ENCODE data around the gene ZNF10.

Gene ZNF10

GRCh38 chr12:133172491-133172890 lies 42.1 kb downstream of the ZNF10 start:
- Mint-ChIP-seq H3K4me1 (no peaks in the 10 kb centered on the region), H3K27ac (no peak overlapping the region), H3K27me3 (no peaks in the 10 kb centered on the region), H3K4me3 (no peak overlapping the region), H3K9me3 (peaks cover 47 to 54% of the 10 kb centered on the region in 2 donors)
- DNase-seq (no peak), ATAC-seq (no peak)

DNA sequence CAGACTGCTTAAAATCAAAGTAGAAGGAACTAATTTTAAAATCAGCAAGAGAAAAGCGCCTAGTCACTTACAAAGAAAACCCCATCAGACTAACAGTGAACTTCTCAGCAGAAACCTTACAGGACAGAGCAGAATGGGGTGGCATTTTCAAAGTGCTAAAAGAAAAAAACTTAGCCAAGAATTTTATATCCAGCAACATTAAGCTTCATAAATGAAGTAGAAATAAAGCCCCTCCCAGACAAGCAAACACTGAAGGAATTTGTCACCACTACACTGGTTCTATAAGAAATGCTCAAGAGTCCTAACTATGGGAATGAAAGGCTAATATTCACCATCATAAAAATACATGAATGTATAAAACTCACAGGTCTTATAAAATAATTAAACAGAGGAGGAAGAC lies 44.5 kb downstream of the ZNF10 start:
- Mint-ChIP-seq H3K4me3 (no peak overlapping the region), H3K4me1 (no peaks in the 10 kb centered on the region), H3K9me3 (peaks cover 53 to 64% of the 10 kb centered on the region in 2 donors), H3K27ac (no peak overlapping the region), H3K27me3 (no peaks in the 10 kb centered on the region)
- ATAC-seq (no peak), DNase-seq (no peak)

GRCh38 chr12:133180669-133181068 lies 50.2 kb downstream of the ZNF10 start:
- H3K4me1 Mint-ChIP-seq: peaks cover 22% of the 10 kb centered on the region
- ATAC-seq (no peak), DNase-seq (no peak)
- peaks cover 58 to 79% of the 10 kb centered on the region in 2 donors for H3K9me3 Mint-ChIP-seq
- H3K27me3 Mint-ChIP-seq: no peaks in the 10 kb centered on the region
- H3K4me3 Mint-ChIP-seq: no peak overlapping the region
- H3K27ac Mint-ChIP-seq: no peak overlapping the region

DNA sequence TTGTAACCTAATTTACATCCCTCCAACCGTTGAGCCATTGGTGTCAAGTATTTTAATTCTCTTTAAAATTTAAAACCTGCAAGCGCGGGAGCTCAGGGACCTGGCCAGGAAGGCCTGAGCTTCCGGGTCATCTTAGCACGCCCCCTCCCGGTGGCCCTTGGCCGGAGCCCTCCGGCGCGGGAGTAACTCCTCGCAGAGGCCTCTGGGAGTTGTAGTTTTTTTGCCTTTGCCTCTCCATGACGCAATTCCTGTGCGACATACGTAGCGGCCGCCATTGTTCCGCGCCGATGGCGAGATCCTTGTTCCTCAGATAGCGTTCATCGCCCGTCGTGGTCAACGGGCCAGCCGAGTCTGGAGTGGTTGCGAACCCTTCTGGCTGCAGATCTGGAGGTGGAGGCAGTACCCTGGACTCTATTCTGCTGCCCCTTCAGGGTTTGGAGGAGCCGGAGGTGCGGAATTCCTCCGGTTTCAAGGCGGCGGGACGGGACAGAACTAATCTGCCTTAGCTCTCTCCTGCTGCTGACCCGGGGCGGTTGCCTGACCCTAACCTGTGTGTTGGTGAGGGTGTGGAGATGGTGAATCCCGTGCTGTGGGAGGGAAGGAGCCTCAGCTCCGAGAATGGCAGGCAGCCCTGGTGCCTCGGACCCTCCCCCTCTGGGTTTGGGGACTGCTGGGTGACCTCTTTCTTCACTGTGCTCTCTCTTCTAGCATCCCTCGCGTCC lies 51.0 kb downstream of the ZNF10 start, which contains the start of gene ZNF268:
Gene ZNF268 (plus strand): TSS at position 258 of the 722 bp plus-strand sequence. CDS start 503 bp downstream, outside the sequence.
- Mint-ChIP-seq H3K9me3 (peaks cover 56 to 76% of the 10 kb centered on the region in 2 donors), H3K27me3 (no peaks in the 10 kb centered on the region), H3K4me3 (peak within 1 kb of the TSS; percentile 98 to 99), H3K27ac (peak within 1 kb of the TSS; percentile 96), H3K4me1 (peaks cover 22% of the 10 kb centered on the region)
- ATAC-seq (peak; percentile 99), DNase-seq (peak; percentile 91 to 95)

DNA sequence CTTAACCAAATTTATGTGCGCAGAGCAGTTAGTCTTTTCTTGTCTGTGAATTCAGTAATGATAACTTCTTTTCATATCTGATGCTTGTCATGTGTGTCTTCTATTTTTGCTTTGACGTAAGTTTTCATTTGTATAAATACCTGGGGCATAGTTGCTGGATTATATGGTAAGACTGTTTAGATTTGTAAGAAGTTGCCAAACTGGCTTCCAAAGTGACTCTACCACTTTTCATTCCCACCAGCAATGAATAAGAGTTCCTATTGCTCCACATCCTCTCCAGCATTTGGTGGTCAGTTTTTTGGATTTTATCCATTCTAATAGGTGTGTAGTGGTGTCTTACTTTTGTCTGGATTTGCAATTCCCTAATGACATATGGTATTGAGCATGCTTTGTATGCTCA lies 59.7 kb downstream of the ZNF10 start:
- peaks cover 57 to 71% of the 10 kb centered on the region in 2 donors for H3K9me3 Mint-ChIP-seq
- no peak overlapping the region for H3K27ac Mint-ChIP-seq
- no peaks in the 10 kb centered on the region for H3K4me1 Mint-ChIP-seq

DNA sequence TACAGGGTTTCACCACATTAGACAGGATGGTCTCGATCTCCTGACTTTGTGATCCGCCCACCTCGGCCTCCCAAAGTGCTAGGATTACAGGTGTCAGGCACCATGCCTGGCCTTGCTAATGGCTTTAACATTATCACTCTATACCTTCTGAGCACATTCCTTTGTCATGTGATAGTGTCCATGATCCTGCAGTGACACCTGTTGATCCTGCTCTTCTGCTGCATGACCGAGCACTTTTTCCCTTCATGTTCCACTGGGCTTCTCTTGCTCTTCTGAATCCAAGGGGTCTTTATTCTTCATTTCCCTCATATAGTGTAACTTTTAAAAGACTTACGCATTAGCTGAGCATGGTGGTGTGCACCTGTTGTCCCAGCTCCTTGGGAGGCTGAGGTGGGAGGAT lies 62.4 kb downstream of the ZNF10 start:
- Mint-ChIP-seq H3K27ac (peak overlapping the region in 1 of 2 donors; percentile 81), H3K4me1 (no peaks in the 10 kb centered on the region), H3K27me3 (no peaks in the 10 kb centered on the region), H3K4me3 (no peak overlapping the region), H3K9me3 (peaks cover 52 to 69% of the 10 kb centered on the region in 2 donors)
- no peak for ATAC-seq
- no peak for DNase-seq

More for the DNA sequence above, 59.7 kb downstream of the ZNF10 start:
- no peak for DNase-seq
- H3K27me3 Mint-ChIP-seq: no peaks in the 10 kb centered on the region
- no peak for ATAC-seq
- H3K4me3 Mint-ChIP-seq: no peak overlapping the region

DNA sequence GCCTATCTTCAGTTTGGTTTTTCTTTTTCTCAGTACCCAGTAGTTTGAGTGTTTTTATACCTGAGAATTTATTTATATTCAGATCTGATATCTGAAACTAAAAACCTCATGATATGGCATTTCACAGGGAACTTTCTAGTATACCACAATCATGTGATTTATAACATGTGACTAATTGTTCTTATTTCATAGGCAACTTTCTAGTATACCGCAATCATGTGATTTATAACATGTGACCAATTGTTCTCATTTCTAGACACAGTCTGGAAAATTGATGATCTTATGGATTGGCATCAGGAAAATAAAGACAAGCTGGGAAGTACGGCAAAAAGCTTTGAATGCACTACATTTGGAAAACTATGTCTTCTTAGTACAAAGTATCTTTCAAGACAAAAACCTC lies 71.5 kb downstream of the ZNF10 start:
- Mint-ChIP-seq H3K27ac (no peak overlapping the region), H3K4me1 (no peaks in the 10 kb centered on the region), H3K9me3 (peaks cover 42 to 61% of the 10 kb centered on the region in 2 donors), H3K27me3 (no peaks in the 10 kb centered on the region), H3K4me3 (no peak overlapping the region)
- ATAC-seq (no peak), DNase-seq (no peak)

DNA sequence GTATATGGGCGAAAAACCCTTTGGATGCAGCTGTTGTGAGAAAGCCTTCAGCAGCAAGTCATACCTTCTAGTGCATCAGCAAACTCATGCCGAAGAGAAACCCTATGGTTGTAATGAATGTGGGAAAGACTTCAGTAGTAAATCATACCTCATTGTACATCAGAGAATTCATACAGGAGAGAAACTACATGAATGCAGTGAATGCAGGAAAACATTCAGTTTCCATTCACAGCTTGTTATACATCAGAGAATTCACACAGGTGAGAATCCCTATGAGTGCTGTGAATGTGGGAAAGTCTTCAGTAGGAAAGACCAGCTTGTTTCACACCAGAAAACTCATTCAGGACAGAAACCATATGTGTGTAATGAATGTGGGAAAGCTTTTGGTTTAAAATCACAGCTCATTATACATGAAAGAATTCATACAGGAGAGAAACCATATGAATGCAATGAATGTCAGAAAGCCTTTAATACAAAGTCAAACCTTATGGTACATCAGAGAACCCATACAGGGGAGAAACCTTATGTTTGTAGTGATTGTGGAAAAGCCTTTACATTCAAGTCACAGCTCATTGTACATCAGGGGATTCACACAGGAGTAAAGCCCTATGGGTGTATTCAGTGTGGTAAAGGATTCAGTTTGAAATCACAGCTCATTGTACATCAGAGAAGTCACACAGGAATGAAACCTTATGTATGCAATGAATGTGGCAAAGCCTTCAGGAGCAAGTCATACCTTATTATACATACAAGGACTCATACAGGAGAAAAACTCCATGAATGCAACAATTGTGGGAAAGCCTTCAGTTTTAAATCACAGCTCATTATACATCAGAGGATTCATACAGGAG lies 72.3 kb downstream of the ZNF10 start:
- H3K9me3 Mint-ChIP-seq: peaks cover 42 to 61% of the 10 kb centered on the region in 2 donors
- no peak for ATAC-seq
- DNase-seq: no peak
- no peaks in the 10 kb centered on the region for H3K4me1 Mint-ChIP-seq
- H3K4me3 Mint-ChIP-seq: no peak overlapping the region
- no peaks in the 10 kb centered on the region for H3K27me3 Mint-ChIP-seq
- H3K27ac Mint-ChIP-seq: peak overlapping the region in 1 of 2 donors; percentile 82

GRCh38 chr12:133203344-133204263 lies 73.2 kb downstream of the ZNF10 start:
- peaks cover 45 to 61% of the 10 kb centered on the region in 2 donors for H3K9me3 Mint-ChIP-seq
- peak overlapping the region in 1 of 2 donors; percentile 82 for H3K27ac Mint-ChIP-seq
- no peaks in the 10 kb centered on the region for H3K27me3 Mint-ChIP-seq
- H3K4me3 Mint-ChIP-seq: no peak overlapping the region
- ATAC-seq (no peak), DNase-seq (no peak)
- no peaks in the 10 kb centered on the region for H3K4me1 Mint-ChIP-seq

DNA sequence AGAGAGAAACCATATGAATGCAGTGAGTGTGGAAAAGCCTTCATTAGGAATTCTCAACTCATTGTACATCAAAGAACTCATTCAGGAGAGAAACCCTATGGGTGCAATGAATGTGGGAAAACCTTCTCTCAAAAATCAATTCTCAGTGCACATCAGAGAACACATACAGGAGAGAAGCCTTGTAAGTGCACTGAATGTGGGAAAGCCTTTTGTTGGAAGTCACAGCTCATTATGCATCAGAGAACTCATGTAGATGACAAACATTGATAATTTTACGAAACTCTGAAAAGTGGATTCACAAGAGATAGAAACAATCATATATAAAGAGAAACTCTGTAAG lies 73.8 kb downstream of the ZNF10 start:
- H3K27ac Mint-ChIP-seq: peak overlapping the region in 1 of 2 donors; percentile 67
- DNase-seq (no peak), ATAC-seq (no peak)
- no peak overlapping the region for H3K4me3 Mint-ChIP-seq
- peaks cover 46 to 61% of the 10 kb centered on the region in 2 donors for H3K9me3 Mint-ChIP-seq
- no peaks in the 10 kb centered on the region for H3K4me1 Mint-ChIP-seq
- no peaks in the 10 kb centered on the region for H3K27me3 Mint-ChIP-seq

GRCh38 chr12:133206390-133206789 lies 76.0 kb downstream of the ZNF10 start:
- no peak for DNase-seq
- H3K4me1 Mint-ChIP-seq: no peaks in the 10 kb centered on the region
- ATAC-seq: no peak
- H3K9me3 Mint-ChIP-seq: peaks cover 28 to 55% of the 10 kb centered on the region in 2 donors
- H3K27me3 Mint-ChIP-seq: no peaks in the 10 kb centered on the region
- H3K4me3 Mint-ChIP-seq: no peak overlapping the region
- H3K27ac Mint-ChIP-seq: no peak overlapping the region

All from stimulated activated naive CD8-positive, alpha-beta T cell treated with anti-CD3 and anti-CD28 coated beads, Interleukin-15, amount 100 ng/mL, for 72 hours (primary cell).